NCI-H1105 treated with DMSO at 0.1 percent for 48 hours (cell line): ENCODE measurements around the gene OSER1.

ENCODE experiments used
- DNase-seq: peaks from one replicate; lab custom pipeline; 2025; lab: John Stamatoyannopoulos, UW

The OSER1 gene

DNA sequence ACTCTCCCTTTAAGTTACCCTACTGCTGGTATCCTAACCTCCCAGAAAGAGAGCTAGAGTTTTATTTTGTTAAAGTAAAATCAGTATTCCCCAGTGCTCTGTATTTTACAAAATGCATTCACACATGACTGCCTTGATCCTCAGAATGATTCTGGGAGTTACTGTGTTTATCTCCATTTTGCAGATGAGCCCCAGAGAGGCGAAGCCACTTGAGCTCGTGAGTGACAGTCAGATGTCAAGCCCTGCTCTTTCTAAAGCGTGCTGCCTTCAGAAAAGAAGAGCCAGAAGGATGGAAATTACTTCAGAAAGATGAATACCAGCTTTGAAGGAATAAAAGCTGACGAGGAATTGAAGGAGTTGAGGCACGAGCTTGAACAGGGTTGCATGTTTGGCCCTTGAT is 14.1 kb upstream of the OSER1 start:
- no peak for DNase-seq

DNA sequence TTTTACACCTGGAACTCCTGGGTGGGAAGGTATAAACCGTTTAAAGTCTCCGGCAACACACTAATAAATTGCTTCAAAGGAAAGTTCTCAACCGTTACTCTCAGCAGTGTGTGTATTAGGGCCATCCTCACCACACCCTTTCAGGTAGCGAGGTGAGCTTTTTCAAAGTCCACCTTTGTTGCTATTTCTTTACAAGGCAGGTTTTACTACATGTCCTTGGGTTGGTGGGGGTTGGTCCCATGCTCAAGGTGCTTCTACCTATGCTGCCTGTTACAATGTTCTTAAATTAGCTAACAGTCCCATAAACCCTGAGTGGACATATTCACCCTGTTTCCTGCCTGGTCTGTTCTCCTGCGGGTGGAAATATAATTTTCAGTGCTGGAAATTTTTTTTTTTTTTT is 13.2 kb upstream of the OSER1 start:
- no peak for DNase-seq

DNA sequence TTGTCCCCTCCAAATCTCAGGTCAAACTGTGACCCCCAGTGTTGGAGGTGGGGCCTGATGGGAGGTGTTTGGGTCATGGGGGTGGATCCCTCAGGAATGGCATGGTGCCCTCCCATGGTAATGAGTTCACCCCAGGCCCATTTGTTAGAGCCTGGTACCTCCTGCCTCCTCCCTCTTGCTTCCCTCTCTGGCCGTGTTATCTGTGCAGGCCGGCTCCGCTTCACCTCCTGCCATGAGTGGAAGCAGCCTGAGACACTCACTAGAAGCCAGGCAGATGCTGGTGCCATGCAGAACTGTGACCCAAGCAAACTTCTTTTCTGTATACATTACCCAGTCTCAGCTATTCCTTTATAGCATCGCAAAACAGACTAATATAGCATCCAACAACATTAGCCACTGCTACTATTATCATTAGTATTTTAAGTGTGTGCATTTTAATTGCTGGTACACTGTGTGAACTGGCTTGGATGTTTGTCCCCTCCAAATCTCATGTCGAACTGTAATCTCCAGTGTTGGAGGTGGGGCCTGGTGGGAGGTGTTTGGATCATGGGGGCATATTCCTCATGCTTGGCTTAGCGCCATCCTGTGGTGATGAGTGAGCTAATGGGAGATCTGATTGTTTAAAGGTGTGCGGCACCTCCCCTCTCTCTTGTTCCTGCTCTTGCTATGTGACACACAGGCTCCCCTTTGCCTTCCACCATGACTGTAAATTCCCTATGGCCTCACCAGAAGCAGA is 12.2 kb upstream of the OSER1 start:
- no peak for DNase-seq

DNA sequence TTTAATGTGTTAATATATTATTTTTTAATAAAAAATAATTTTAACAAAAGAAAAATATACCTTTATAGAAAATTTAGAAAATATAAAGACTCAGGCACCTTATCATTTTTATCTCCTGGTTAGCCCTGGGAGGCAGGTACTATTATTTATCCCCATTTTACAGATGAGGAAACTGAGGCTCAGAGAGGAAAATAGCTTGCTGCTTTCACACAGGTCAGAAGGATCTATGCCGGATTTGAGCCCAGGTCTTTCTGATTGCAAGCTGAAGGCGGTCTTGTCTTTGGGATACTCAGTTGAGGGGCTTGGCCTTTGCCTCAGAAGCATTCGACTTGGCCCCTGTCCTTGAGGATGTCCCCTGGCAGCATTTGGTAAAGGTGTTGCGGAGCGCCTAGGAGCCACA is 11.5 kb upstream of the OSER1 start:
- no peak for DNase-seq

DNA sequence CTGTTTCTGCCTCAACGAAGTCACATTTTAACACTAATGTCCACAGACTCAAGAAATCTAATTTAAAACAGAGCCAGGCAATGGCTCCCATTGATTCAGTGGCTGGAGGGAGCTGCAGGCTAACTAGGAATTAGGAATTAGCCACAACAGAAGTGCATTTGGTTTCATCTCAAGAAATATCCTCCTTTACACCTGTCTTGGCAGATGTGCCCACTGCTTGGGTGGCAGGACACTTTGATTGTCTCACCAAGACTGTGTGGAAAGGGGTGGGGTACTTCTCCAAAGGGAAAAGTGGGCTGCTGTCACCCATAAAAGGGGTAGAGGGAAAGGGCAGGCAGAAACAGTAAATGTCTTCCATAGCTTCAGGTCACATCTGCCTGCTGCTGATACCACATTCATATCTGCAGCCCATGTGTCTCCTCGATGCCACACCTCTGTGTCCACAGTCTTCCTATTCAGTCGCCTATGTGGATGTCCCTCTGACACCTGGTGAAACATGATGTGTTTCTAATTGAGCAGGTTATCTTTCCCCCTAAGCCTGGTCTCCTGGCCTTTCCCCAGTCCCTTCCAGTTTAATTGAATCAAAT is 10.9 kb upstream of the OSER1 start:
- no peak for DNase-seq

DNA sequence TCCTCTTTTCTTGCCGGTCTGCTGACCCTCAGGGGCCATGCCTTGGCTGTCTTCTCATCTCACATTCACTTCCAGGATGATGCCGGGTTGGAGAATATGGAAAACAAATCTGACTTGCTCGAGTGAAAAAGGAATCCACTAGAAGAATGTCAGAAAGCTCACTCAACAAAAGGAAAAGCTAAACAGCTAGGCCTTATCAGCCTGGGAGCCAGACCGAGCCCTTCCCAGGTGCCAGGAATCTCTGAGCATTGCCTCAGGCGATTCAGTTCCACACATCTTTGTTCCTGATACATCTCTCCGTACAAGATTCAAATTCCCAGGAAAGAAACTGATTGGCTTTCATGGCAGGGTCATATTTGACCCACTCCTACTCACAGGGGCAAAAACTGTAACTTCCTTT is 9.2 kb upstream of the OSER1 start:
- no peak for DNase-seq

DNA sequence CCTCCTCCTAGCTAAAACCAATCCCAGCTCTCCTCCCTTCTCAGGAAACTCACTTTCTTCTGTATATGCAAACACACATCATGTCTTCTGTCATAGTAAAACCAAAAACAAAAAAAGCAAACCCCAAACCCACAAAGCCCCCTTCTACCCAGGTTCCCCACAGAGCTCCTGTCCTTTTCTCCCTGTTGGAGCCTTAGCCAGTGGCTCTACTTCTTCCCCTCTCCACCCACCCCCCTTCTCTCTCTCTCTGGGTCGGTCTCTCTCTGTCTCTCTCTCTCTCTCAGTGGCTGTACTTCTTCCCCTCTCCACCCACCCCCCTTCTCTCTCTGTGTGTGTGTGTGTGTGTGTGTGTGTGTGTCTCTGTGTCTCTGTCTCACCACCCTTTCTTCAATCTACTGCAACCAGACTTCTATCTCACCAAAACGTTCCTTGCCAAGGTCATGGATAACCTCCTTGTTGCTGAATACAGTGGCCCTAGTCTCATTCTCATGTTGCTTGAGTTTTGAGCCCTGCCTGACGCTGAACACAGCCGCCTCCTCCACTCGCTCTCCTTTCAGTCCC is 8.7 kb upstream of the OSER1 start:
- no peak for DNase-seq

DNA sequence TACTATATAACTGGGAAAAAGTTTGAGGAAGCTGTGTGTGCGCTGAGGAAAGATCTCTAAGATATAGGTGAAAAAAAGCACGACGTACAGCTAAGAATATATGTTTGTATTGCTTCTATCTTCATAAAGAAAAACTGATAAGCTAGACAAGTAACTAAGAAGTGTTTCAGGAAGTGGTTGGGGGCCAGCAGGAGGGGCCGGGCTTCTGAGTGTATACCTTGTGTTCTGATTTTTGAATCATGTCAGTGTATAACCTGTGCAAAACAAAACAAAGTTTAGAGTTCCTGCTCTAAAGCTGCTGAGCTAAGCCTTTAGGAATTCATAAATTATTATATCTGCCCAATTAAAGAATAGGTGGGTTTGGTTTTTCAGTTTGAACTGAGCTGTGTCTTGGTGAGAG is 7.9 kb upstream of the OSER1 start:
- DNase-seq: no peak

DNA sequence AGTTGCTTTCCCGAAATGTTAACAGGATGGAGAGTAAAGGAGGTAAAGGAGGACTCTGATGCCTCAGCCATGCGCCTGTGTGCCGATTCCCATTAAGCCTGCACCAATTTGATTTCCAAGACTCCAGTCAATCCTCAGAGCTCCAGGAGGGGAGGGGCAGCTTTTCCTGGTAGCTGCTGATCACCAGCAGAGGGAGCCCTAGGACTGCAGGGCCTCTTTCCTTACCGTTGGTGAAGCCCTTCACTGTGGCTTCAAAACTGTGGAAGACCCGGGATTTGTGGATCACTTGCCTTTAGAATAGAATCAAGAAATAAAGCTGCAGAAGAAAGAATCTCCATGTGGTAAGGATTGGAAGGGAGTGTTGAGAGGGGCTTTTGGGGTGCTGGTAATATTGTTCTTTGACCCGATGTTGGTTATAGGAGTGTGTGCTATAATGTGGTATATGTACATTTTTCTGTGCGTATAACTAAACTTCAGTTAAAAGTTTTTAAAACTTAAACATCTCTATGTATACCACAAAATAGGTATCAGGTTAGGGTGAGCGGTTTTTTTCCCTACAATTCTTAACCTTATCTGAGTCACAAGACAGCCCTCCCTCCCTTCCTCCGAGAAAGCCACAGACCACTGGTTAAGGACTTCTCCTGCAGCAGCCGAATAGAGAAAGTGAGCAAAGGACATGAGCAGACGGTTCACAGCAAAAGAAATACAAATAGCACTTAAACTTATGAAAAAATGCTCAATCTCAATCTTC is 6.9 kb upstream of the OSER1 start:
- DNase-seq: peak; percentile 72

DNA sequence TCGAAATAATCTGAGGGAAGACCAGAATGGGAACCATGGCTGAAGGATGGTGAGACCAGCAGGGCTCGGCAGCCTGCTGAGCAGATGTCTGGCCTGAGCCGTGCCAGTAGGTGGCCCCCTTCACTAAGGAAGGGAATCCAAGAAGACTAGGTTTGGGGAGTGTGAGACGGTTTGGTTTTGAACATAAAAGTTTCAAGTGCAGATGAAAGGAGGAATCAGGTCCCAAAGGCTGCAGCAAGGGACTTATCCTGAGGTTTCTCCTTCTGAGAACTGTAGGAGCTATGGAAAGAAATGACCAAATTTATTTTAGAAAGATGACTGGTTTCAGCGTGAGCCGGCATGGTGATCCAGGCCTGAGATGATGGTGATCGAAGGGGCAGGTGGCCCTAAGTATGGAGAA is 4.6 kb upstream of the OSER1 start:
- peak; percentile 57 for DNase-seq

DNA sequence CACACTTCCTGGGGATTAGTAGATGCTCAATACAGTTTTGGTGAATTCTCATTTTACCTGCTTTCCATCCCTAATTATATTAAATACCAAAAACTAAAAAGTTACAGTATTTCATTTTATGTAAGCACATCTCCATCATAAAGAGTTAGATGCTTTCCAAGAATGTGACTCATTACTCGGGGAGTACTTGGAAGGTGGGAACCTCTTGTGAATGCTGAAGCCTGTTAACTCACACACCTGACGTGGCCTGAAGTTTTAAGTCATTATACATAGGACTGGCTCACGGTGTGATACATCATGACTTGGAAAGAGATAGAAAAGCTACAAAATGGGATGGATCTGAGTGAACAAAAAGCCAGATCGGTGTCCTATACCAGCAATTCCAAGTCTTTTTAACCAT is 2.2 kb upstream of the OSER1 start:
- no peak for DNase-seq

DNA sequence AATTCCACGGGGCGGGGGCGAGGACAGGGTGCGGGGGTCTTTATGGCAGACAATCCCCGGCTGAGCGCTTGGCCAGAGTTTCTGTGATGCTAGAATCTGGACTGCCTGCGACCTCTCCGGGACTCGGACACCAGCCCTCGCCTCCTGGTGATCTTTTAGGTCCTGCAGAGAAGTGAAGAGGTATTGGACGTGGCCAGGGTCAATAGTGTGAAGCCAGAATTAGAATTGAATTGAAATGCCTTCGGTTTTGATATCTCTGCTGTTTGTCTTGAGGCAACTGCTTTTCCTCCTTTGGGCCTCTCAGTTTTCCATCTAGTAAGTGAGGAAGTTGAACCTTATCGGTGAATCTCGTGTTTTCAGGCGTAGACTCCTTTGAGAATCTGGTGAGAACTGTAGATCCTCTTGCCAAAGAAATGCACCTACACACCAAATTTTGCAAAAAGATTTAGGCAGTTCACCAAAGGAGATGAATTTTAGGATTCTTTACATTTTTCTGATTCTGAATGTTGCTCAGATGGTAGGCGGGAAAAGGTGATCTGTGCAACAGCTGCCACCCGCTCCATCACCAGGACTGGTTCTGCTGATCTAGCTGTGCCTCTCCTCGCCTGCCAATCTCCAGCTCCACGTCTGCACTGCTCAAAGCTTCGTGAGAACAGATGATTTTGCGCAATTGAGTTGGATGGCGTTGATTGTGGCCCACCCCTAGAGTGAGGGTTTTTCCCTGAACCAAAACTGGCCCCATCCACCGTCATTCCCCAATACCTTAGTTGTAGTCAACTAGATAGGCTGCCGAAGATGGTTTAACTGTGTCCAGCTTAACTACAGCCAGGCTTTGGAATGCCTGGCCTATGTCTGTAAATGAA is 837 bp upstream of the OSER1 start:
- peak; percentile 33 for DNase-seq

DNA sequence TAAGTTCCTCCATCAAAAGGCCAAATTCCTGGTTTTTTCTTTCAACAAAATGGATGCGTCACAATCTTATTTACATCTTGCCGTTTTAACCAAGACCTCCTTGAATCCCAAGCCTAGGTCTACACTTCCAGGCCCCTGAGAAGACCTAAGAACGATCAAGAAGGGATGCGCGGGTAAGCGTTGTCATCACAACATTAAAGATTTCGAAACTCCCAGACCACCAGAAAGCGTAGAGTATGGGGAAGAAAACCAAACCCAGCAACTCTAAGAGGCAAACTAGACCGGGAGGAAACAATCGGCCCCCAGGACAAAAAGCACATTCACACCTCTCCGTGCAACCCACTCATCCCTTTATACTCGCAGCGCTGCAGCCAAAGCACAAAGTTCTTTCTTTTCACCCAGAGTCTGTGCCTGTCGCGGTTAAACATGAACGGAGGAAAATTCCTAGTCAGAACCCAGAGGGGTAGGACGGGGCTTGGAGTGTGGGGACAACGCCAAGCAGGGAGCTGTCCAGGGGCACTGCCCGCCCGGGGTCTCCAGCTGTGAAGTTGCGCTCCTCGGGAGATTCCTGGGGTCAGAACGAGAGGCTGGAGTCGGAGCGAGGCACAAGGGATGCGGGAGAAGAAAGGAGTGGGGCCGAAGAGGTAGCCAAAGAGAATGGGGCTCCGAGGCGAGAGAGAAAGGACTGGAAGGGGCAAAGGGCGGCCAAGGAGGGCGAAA is 725 bp downstream of the OSER1 start:
- DNase-seq: no peak

DNA sequence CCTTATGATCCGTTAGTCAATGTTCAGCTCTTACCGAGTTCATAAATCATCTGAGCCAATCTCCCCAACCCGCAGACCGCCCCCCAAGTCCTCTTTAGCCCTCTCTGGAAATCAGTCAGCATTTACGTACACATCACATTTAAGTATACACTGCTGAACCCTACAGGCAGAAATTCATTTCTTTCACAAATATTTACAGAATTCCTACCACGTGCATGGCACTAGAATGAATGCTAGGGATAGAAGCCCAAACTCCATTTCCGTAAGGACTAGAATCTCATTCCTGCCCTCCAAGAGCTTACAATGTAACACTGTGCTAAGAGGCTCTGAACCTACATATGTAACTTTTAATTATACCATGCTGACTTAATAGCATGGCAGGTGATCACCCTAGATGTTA is 1.8 kb downstream of the OSER1 start:
- DNase-seq: no peak

DNA sequence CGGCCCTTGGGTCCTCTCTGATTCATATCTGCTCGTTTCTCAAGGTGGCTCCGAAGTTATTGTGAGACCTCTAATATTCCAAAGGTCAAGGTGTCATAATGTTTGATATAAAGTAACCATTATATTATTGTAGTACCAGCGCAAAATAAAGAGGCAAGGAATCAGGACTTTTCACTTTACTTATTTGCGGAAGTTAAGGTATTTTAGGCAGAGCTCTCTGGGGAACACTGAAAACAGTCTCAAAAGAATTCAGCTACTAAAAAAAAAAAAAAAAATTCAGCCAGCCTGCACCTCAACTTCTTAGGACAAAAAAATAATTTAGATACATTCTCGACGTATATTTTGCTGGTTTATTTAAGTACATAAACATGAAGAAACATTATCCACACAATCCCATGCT is 2.4 kb downstream of the OSER1 start:
- DNase-seq: no peak

DNA sequence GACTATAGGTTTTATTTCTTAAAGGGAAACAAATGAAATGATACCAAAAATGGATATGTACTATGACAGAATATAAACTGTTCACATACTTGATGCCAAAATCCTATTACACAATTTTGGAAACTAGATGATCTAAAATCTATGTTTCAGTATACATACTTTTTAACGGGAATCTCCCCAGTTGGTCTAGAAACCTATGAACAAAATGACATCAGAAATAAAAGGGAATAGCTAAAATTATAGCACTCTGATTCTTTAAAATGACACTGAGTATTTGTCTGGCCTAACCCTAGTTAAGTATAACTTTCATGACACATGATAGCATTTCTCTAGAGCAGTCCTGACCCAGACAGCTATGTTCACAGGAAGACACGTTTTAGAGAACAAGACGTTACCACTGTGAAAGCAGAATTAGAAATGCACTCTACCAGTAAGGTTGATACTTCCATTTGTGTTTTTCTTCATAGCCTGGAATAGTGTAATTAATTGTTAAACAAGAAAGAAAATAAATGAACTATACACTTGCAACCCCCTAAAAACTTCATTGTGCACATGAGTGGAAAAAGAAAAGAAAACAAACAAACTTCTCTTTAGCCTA is 3.3 kb downstream of the OSER1 start:
- DNase-seq: no peak

DNA sequence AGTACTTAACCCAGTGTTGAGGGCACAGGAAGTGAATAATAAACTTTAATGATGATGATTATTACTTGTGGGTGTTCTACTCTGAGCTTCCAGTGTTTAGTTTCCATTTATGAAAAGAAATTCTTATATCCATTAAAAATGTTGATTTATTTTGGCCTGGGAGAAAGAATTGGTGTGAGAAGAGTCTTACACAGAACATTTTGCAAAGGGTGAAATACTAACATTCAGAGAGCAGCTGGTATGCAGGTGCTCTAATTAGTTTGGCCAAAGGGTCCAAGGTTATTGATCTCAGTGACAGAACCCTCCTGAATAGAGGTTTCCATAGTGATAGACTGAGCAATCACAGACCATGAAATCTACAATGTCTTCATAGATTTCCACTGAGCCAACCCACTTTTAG is 4.4 kb downstream of the OSER1 start:
- DNase-seq: no peak

DNA sequence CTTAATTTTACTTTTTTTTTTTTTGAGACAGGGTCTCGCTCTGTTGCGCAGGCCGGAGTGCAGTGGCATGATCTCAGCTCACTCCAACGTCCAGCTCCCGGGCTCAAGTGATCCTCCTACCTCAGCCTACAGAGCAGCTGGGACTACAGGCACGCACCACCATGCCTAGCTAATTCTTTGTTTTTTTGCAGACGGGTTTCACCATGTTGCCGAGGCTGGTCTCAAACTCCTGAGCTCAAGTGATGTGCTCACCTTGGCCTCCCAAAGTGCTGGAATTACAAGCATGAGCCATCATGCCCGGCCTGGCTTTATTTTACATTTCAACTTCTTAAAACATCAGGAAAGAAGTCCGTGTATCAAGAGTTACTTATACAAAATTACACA is 5.7 kb downstream of the OSER1 start:
- no peak for DNase-seq

DNA sequence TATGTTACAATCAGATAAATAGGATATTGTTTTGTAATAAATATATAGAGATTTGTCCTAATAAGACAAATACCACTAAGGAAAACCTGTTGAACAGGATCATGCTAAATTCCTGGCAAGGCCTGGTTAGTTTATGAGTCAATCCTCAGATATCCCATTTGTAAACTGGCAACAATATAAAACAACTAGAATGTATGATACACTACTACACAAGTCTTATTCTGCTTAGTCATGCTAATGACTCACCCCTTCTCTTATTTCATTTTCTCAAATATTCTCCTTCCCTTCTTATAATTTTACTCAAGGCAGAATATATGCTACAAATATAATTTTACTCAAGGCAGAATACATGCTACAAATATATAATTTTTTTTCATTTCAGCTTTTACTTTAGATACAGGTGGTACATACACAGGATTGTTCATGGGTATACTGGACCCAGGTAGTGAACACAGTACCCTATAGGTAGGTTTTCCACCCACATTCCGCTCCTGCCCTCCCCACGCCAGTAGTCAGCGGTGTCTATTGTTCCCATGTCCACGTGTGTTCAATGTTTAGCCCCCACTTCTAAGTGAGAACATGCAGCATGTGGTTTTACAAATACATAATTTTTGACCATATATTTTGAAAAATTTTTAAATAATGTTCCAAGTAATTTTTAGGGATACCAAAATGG is 6.3 kb downstream of the OSER1 start:
- no peak for DNase-seq

DNA sequence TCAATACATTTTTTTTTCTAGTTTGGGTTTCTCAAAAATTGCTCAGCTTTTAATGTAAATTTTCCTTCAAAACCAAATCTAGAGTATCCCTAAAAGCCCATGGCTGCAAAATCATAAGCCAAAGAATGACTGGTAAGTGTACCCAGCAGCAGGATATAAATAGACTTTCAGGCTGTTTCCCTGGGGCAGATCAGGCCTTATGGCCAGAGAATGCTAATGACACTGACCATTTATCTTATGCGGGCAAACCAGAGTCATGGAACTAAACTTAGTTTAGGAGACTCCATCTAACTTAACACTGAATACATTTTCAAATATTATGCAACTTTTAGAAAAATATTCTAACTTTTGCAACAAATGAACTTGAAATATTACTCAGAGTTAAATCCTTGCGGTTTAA is 7.4 kb downstream of the OSER1 start:
- DNase-seq: no peak

DNA sequence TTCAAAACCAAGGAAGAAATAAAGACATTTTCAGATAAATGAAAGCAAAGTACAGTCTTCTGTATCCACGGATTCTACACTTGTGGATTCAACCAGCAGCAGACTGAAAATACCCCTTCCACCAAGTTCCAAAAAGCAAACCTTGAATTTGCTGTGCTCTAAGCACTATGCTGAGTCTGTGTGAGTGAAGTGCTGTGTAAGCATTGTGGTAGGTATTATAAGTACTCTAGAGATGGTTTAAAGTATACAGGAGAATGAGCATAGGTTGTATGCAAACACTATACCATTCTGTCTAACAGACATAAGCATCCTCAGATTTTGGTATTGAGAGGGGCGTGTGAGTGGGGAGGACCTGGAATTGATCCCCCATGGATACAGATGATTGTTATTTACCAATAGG is 9.6 kb downstream of the OSER1 start:
- no peak for DNase-seq
